GM12873 (cell line): ENCODE results near the gene BAX.

Experiments
- TF ChIP-seq, protein P1 (sequence below): IDR thresholded peaks from 2 replicates; pipeline ENCODE4 v1.5.1; 2012; ENCODE audit warnings: low read depth, mild to moderate bottlenecking, moderate library complexity, low read length, control low read depth; ENCODE audit not compliant: insufficient read depth; ENCODE audit errors: missing control alignments

BAX gene

DNA sequence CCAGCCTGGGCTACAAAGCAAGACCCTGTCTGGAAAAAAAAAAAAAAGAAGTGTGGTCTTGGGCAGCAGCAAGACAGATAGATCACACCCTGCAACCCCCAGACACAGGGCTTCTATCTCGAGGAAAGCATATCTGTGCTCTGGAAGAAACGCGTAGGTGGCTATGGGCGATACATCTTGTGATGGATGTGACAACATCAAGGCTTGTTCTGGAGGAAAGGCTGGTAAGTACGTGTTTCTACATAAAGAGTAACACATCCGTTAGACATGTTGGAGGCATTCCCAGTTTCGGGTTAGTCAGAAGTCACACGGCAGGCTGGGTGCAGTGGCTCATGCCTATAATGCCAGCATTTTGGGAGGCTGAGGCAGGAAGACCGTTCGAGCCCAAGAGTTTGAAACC lies 27.8 kb upstream of the BAX start:
- TF ChIP-seq, protein P1, sequence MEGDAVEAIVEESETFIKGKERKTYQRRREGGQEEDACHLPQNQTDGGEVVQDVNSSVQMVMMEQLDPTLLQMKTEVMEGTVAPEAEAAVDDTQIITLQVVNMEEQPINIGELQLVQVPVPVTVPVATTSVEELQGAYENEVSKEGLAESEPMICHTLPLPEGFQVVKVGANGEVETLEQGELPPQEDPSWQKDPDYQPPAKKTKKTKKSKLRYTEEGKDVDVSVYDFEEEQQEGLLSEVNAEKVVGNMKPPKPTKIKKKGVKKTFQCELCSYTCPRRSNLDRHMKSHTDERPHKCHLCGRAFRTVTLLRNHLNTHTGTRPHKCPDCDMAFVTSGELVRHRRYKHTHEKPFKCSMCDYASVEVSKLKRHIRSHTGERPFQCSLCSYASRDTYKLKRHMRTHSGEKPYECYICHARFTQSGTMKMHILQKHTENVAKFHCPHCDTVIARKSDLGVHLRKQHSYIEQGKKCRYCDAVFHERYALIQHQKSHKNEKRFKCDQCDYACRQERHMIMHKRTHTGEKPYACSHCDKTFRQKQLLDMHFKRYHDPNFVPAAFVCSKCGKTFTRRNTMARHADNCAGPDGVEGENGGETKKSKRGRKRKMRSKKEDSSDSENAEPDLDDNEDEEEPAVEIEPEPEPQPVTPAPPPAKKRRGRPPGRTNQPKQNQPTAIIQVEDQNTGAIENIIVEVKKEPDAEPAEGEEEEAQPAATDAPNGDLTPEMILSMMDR, result no peak

- TF ChIP-seq, protein P1, result no peak
Observed at GRCh38 chr19:48928164-48929025, 26.3 kb upstream of the BAX start.

DNA sequence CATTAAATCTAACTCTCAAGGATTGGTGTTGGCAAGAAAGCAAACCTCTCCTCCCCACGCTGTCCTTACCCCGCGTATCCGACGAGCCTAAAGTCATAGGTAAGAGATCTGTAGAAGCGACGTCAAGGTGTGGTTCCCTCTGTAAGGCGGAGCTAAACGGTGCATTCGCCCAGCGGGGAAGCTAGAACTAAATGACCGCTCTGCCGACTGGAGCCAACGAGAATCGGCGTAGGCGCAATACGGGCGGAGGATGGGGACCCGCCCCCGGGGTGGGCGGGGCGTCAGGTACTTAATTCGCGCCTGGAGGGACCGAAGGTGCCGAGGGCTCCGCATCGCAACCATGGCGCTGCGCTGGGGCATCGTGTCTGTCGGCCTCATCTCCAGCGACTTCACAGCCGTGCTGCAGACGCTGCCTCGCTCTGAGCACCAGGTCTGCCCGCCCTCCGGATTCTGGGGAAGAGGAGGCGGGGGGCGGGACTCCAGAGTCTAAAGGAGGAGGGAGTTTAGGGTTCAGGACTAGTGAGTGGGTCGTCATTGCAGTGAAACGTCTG lies 21.2 kb upstream of the BAX start, which contains the start of gene DHDH:
Gene DHDH, plus strand, starts transcription at position 318 of the 551 bp plus-strand sequence. Its CDS starts 23 bp downstream, at position 341.
- TF ChIP-seq, protein P1, result no peak

DNA sequence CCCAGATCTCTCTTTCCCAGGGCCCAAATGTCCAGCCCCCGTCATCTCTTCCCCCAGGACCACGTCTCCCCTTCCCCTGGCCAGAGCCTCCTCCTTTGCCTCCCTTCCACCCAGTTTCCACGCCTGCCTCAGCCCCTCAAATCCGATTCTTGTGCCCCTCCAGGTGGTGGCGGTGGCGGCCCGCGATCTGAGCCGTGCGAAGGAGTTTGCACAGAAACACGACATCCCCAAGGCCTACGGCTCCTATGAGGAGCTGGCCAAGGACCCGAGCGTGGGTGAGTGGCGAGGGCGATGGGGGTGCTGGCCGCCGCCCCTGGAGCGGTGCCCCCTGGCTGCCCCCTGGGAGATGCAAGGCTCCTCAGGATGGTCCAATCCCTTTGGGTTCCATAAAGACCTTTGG lies 19.8 kb upstream of the BAX start:
- TF ChIP-seq, protein P1, result no peak

DNA sequence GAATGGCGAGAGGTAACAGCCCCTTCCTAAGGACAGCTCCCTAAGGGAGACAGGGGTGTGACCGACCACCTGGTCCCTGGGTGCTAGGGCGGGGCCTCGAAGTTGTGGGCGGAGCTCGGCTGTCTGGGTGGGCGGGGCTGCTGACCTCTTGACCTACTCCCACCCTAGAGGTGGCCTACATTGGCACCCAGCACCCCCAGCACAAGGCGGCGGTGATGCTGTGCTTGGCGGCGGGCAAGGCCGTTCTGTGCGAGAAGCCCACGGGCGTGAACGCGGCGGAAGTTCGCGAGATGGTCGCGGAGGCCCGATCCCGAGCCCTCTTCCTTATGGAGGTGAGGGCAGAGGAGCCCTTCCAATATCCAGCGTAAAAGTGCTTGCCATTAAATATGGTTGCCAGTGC lies 18.8 kb upstream of the BAX start:
- TF ChIP-seq, protein P1, result no peak

- TF ChIP-seq, protein P1, result no peak
Observed at GRCh38 chr19:48938256-48938655, 16.4 kb upstream of the BAX start.

- TF ChIP-seq, protein P1, result no peak
Observed at GRCh38 chr19:48940902-48941301, 13.8 kb upstream of the BAX start.
